ENCODE measurements around the gene CDKAL1. TPM values are rescaled to one million over a fixed set of nuclear protein-coding genes. Genes with fewer than 3 reads are reported as not detected.

CDKAL1 gene
- total and polyA plus RNA-seq, 10 of the 15 experiments (the other 5 are each of a cell fraction or from before 2014, with no cell fraction given): 10.7 to 26.9 (median 17.3) TPM

- Histone ChIP-seq H4K20me1 (ENCODE audit: control insufficient read depth, insufficient read depth) (no peaks in the 10 kb centered on the region), H3K27ac (ENCODE audit: control insufficient read depth, insufficient read depth) (no peak overlapping the region), H3K4me2 (ENCODE audit: control insufficient read depth, insufficient read depth) (no peak overlapping the region), H3K9me3 (replicated peaks; ENCODE audit: control insufficient read depth, insufficient read depth, low read length) (no peaks in the 10 kb centered on the region; the same call in 2 of the 3 replicates), H2AFZ (ENCODE audit: control insufficient read depth, low read depth, low read length) (no peak overlapping the region), H3K9ac (ENCODE audit: control insufficient read depth, insufficient read depth, low read length) (no peak overlapping the region), H3K4me1 (ENCODE audit: control insufficient read depth, insufficient read depth, low read length) (no peaks in the 10 kb centered on the region), H3K4me3 (no peak overlapping the region), H3K79me2 (ENCODE audit: control insufficient read depth, insufficient read depth, low read length) (no peaks in the 10 kb centered on the region), H3K36me3 (ENCODE audit: control insufficient read depth in 2 of 2, insufficient read depth in 2 of 2, low read length in 1 of 2) (no peaks in the 10 kb centered on the region; a peak in 1 of 4 replicates), H3K27me3 (replicated peaks in 1 of 2; ENCODE audit: control insufficient read depth in 2 of 2, insufficient read depth in 2 of 2, low read length in 1 of 2) (no peaks in the 10 kb centered on the region)
- POLR2A ChIA-PET: no interaction called here
- no TSS peak for BruUV-seq (replicated peaks)
- RAD21 ChIA-PET (ENCODE audit: unreplicated experiment): no interaction called here
- no peak for FAIRE-seq
- CTCF ChIA-PET: no interaction called here
- no peak for DNase-seq (ENCODE audit: low read depth, low spot score)
- no peak for ATAC-seq
- in situ Hi-C loops (cut with MboI): no loop called here
- SMC1A ChIA-PET (ENCODE audit: uncharacterized antibody, unreplicated experiment): interaction anchor here (1.6 kb wide), 1 partner anchor 14 kb away, joined by 4 read pairs; no protein-coding TSS in a partner anchor
- intact Hi-C loops (cut with micrococcal nuclease; ENCODE audit: unreplicated experiment): no loop called here
- WGBS (ENCODE audit: insufficient coverage, insufficient replicate concordance, low lambda C conversion rate, missing lambda C conversion rate): 92% methylated on average over 7 of the region's 7 CpGs
- TF ChIP-seq YBX1 (IDR thresholded peaks at IDR 0.05): no peak
- no peak for TF ChIP-seq NFYA (IDR thresholded peaks at IDR 0.05; ENCODE audit: borderline replicate concordance, low read depth, low read length)
- no peak for TF ChIP-seq EED (IDR thresholded peaks at IDR 0.05; ENCODE audit: low read depth)
- TF ChIP-seq E4F1 (IDR thresholded peaks at IDR 0.05; ENCODE audit: borderline replicate concordance, partially characterized antibody): no peak
- no peak for TF ChIP-seq EP300 (IDR thresholded peaks at IDR 0.05; ENCODE audit: borderline replicate concordance in 1 of 2, control insufficient read depth in 1 of 2, low read depth in 2 of 2, low read length in 2 of 2)
- no peak for TF ChIP-seq CTCF (IDR thresholded peaks at IDR 0.05 in 2 of 3, conservative IDR thresholded peaks at IDR 0.05 in 1 of 3; ENCODE audit: control insufficient read depth in 2 of 3, extremely low read depth in 1 of 3, insufficient read depth in 1 of 3, low read depth in 3 of 3, low read length in 3 of 3)
- TF ChIP-seq MLLT1 (IDR thresholded peaks at IDR 0.05): no peak
- TF ChIP-seq ETV6 (conservative IDR thresholded peaks at IDR 0.05 in 1 of 2, IDR thresholded peaks at IDR 0.05 in 1 of 2; ENCODE audit: borderline replicate concordance in 1 of 2, low read depth in 1 of 2): no peak
- TF ChIP-seq MTA2 (IDR thresholded peaks at IDR 0.05; ENCODE audit: low read depth): no peak
- TF ChIP-seq RUNX3 (IDR thresholded peaks at IDR 0.05; ENCODE audit: low read length): no peak
- no peak for TF ChIP-seq HDAC2 (IDR thresholded peaks at IDR 0.05)
- TF ChIP-seq POLR2AphosphoS5 (IDR thresholded peaks at IDR 0.05; ENCODE audit: low read length): no peak
- no peak for TF ChIP-seq MEF2A (IDR thresholded peaks at IDR 0.05; ENCODE audit: insufficient read depth, low read depth, low read length)
- TF ChIP-seq JUNB (IDR thresholded peaks at IDR 0.05): no peak
- TF ChIP-seq ZBTB33 (IDR thresholded peaks at IDR 0.05): no peak
- no peak for TF ChIP-seq PAX5 (IDR thresholded peaks at IDR 0.05; ENCODE audit: borderline replicate concordance, low read depth, low read length)
- TF ChIP-seq FOS (IDR thresholded peaks at IDR 0.05; ENCODE audit: borderline replicate concordance, extremely low read depth, insufficient read length): no peak
These were observed 285.6 kb downstream of the CDKAL1 start for GRCh38 chr6:20819774-20820400.
